Loucy (cell line): Measurements from ENCODE around the gene PPP1R15A.

ENCODE experiments used
- EZH2phosphoT487 ChIP-seq: fragments of 200-600 bp; IDR thresholded peaks from 2 replicates; pipeline ENCODE4 v1.6.1; 2018; ENCODE audit warnings: antibody characterized with exemption, mild to moderate bottlenecking, moderate library complexity, borderline replicate concordance
- TF ChIP-seq, protein P1 (sequence below): fragments of 200-600 bp; sonication (generic); conservative IDR thresholded peaks from 2 replicates; pipeline ENCODE4 v1.5.1; 2014; ENCODE audit warnings: mild to moderate bottlenecking, antibody characterized with exemption, low read length

- TF ChIP-seq, protein P1, sequence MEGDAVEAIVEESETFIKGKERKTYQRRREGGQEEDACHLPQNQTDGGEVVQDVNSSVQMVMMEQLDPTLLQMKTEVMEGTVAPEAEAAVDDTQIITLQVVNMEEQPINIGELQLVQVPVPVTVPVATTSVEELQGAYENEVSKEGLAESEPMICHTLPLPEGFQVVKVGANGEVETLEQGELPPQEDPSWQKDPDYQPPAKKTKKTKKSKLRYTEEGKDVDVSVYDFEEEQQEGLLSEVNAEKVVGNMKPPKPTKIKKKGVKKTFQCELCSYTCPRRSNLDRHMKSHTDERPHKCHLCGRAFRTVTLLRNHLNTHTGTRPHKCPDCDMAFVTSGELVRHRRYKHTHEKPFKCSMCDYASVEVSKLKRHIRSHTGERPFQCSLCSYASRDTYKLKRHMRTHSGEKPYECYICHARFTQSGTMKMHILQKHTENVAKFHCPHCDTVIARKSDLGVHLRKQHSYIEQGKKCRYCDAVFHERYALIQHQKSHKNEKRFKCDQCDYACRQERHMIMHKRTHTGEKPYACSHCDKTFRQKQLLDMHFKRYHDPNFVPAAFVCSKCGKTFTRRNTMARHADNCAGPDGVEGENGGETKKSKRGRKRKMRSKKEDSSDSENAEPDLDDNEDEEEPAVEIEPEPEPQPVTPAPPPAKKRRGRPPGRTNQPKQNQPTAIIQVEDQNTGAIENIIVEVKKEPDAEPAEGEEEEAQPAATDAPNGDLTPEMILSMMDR = no peak
- no peak for TF ChIP-seq EZH2phosphoT487
Measured at GRCh38 chr19:48922548-48923490, 50.6 kb downstream of the PPP1R15A start.
